HEK293 (cell line): ENCODE results near the gene PER1.

Experiments used
- ZNF140 ChIP-seq: fragments of 450-650 bp; formaldehyde crosslinking; IDR thresholded peaks from 2 replicates; pipeline ENCODE4 v1.5.1; 2016; ENCODE audit warnings: missing biosample characterization, missing genetic modification characterization
- ZNF423 ChIP-seq: fragments of 450-650 bp; formaldehyde crosslinking; IDR thresholded peaks from 2 replicates; pipeline ENCODE4 v1.5.1; 2016; ENCODE audit warnings: missing biosample characterization, missing genetic modification characterization
- ZNF473 ChIP-seq: fragments of 450-650 bp; formaldehyde crosslinking; IDR thresholded peaks from 2 replicates; pipeline ENCODE4 v1.5.1; 2017; ENCODE audit warnings: missing biosample characterization, missing genetic modification characterization
- ZNF549 ChIP-seq: fragments of 450-650 bp; IDR thresholded peaks from 2 replicates; pipeline ENCODE4 v1.5.1; 2018; ENCODE audit warnings: missing biosample characterization, missing genetic modification characterization, mild to moderate bottlenecking, inconsistent platforms, moderate library complexity
- ZNF558 ChIP-seq: fragments of 450-650 bp; formaldehyde crosslinking; IDR thresholded peaks from 2 replicates; pipeline ENCODE4 v1.5.1; 2016; ENCODE audit warnings: missing biosample characterization, missing genetic modification characterization
- ZNF610 ChIP-seq: fragments of 450-650 bp; formaldehyde crosslinking; IDR thresholded peaks from 2 replicates; pipeline ENCODE4 v1.5.1; 2016; ENCODE audit warnings: missing biosample characterization, missing genetic modification characterization, borderline replicate concordance
- TF ChIP-seq, protein P1 (sequence below): fragments of 450-650 bp; formaldehyde crosslinking; IDR thresholded peaks from 2 replicates; pipeline ENCODE4 v1.5.1; 2016; ENCODE audit warnings: missing biosample characterization, missing genetic modification characterization
- TF ChIP-seq, protein P2 (sequence below): fragments of 450-650 bp; formaldehyde crosslinking; optimal IDR thresholded peaks from 2 replicates; pipeline ENCODE3; 2016; ENCODE audit warnings: missing biosample characterization, mild to moderate bottlenecking, missing genetic modification characterization
- TF ChIP-seq, protein P3 (sequence below): fragments of 450-650 bp; formaldehyde crosslinking; IDR thresholded peaks from 2 replicates; pipeline ENCODE4 v1.5.1; 2016; ENCODE audit warnings: missing biosample characterization, missing genetic modification characterization
- TF ChIP-seq, protein P4 (sequence below): fragments of 450-650 bp; formaldehyde crosslinking; IDR thresholded peaks from 2 replicates; pipeline ENCODE4 v1.5.1; 2016; ENCODE audit warnings: missing biosample characterization, missing genetic modification characterization, borderline replicate concordance

DNA sequence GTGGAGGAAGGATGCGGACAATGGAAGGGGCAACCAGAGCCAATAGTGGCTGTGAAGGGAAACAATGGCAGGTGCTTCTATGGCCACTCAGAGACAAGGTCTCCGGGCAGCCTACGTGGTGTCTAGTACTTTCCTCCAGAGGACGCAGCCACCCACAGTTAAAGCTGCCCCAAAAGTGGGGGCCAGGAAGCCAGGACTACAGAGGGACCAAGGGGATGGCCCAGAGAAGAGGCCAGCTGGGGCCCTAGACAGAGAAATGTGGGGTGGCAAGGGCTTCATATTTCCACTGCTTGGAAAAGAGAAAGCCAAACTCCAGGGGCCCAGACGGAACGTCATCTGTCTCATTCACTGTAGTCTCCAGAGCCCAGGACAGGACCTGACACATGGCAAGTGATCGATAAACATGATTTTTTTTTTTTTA, 837 bp upstream of the PER1 start:
- TF ChIP-seq, protein P1, sequence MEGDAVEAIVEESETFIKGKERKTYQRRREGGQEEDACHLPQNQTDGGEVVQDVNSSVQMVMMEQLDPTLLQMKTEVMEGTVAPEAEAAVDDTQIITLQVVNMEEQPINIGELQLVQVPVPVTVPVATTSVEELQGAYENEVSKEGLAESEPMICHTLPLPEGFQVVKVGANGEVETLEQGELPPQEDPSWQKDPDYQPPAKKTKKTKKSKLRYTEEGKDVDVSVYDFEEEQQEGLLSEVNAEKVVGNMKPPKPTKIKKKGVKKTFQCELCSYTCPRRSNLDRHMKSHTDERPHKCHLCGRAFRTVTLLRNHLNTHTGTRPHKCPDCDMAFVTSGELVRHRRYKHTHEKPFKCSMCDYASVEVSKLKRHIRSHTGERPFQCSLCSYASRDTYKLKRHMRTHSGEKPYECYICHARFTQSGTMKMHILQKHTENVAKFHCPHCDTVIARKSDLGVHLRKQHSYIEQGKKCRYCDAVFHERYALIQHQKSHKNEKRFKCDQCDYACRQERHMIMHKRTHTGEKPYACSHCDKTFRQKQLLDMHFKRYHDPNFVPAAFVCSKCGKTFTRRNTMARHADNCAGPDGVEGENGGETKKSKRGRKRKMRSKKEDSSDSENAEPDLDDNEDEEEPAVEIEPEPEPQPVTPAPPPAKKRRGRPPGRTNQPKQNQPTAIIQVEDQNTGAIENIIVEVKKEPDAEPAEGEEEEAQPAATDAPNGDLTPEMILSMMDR (tag by site-specific recombination): no peak
- TF ChIP-seq, protein P2, sequence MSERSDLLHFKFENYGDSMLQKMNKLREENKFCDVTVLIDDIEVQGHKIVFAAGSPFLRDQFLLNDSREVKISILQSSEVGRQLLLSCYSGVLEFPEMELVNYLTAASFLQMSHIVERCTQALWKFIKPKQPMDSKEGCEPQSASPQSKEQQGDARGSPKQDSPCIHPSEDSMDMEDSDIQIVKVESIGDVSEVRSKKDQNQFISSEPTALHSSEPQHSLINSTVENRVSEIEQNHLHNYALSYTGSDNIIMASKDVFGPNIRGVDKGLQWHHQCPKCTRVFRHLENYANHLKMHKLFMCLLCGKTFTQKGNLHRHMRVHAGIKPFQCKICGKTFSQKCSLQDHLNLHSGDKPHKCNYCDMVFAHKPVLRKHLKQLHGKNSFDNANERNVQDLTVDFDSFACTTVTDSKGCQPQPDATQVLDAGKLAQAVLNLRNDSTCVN: no peak
- TF ChIP-seq, protein P3, sequence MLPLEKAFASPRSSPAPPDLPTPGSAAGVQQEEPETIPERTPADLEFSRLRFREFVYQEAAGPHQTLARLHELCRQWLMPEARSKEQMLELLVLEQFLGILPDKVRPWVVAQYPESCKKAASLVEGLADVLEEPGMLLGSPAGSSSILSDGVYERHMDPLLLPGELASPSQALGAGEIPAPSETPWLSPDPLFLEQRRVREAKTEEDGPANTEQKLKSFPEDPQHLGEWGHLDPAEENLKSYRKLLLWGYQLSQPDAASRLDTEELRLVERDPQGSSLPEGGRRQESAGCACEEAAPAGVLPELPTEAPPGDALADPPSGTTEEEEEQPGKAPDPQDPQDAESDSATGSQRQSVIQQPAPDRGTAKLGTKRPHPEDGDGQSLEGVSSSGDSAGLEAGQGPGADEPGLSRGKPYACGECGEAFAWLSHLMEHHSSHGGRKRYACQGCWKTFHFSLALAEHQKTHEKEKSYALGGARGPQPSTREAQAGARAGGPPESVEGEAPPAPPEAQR: no peak
- no peak for TF ChIP-seq ZNF549 (tag by site-specific recombination)
- TF ChIP-seq ZNF423 (tag by site-specific recombination): no peak
- TF ChIP-seq ZNF140 (tag by site-specific recombination): no peak
- TF ChIP-seq, protein P4, sequence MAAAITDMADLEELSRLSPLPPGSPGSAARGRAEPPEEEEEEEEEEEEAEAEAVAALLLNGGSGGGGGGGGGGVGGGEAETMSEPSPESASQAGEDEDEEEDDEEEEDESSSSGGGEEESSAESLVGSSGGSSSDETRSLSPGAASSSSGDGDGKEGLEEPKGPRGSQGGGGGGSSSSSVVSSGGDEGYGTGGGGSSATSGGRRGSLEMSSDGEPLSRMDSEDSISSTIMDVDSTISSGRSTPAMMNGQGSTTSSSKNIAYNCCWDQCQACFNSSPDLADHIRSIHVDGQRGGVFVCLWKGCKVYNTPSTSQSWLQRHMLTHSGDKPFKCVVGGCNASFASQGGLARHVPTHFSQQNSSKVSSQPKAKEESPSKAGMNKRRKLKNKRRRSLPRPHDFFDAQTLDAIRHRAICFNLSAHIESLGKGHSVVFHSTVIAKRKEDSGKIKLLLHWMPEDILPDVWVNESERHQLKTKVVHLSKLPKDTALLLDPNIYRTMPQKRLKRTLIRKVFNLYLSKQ (tag by site-specific recombination): no peak
- no peak for TF ChIP-seq ZNF473 (tag by site-specific recombination)
- no peak for TF ChIP-seq ZNF610 (tag by site-specific recombination)
- no peak for TF ChIP-seq ZNF558 (tag by site-specific recombination)
